WTC11 (cell line): ENCODE measurements around the gene SSRP1. TPM values are rescaled to one million over a fixed set of nuclear protein-coding genes. Genes with fewer than 3 reads are reported as not detected.

Experiments used
- ATAC-seq: fragments of 200-7000 bp; cut with Tn5 transposase; 2 replicates; pipeline ENCODE4 v1.10.0; 2021; ENCODE audit warnings: mild to moderate bottlenecking, moderate library complexity
- CTCF ChIA-PET: fragments of 300-600 bp; sonication (Branson Sonifier 250); formaldehyde crosslinking; loops from one replicate; lab custom pipeline; 2021; ENCODE audit warnings: antibody characterized with exemption; lab: Charles Lee
- POLR2A ChIA-PET: fragments of 350-600 bp; sonication (Branson Sonifier 250); formaldehyde crosslinking; loops from one replicate; lab custom pipeline; 2021; ENCODE audit warnings: antibody characterized with exemption; lab: Charles Lee
- DNase-seq: peaks from one replicate; pipeline ENCODE4 v3.0.0; 2021; ENCODE audit warnings: low spot score
- H3K27ac Mint-ChIP-seq: 2 replicates; pipeline ENCODE4 v1.8.0; 2021; ENCODE audit warnings: mixed read lengths
- H3K27me3 Mint-ChIP-seq: 2 replicates; pipeline ENCODE4 v1.8.0; 2021; ENCODE audit warnings: low read depth, mild to moderate bottlenecking, moderate library complexity, mixed read lengths
- H3K36me3 Mint-ChIP-seq: 2 replicates; pipeline ENCODE4 v1.8.0; 2021; ENCODE audit warnings: mixed read lengths
- H3K4me1 Mint-ChIP-seq: 2 replicates; pipeline ENCODE4 v1.8.0; 2022; ENCODE audit warnings: mixed read lengths
- H3K4me3 Mint-ChIP-seq: 2 replicates; pipeline ENCODE4 v1.8.0; 2021; ENCODE audit warnings: mild to moderate bottlenecking, moderate library complexity, mixed read lengths
- H3K9me3 Mint-ChIP-seq: 2 replicates; pipeline ENCODE4 v1.8.0; 2021; ENCODE audit warnings: mixed read lengths
- CREB1 ChIP-seq: sonication (generic); formaldehyde crosslinking; IDR thresholded peaks from 2 replicates; pipeline ENCODE4 v1.8.0; 2023; ENCODE audit warnings: mild to moderate bottlenecking, missing genetic modification reagents
- CREM ChIP-seq: sonication (generic); formaldehyde crosslinking; IDR thresholded peaks from 2 replicates; pipeline ENCODE4 v1.8.1; 2022; ENCODE audit warnings: mild to moderate bottlenecking, missing genetic modification reagents, moderate library complexity
- ETV6 ChIP-seq: sonication (generic); formaldehyde crosslinking; IDR thresholded peaks from 2 replicates; pipeline ENCODE4 v1.8.1; 2022; ENCODE audit warnings: mild to moderate bottlenecking, missing genetic modification reagents
- FOXK1 ChIP-seq: sonication (generic); formaldehyde crosslinking; IDR thresholded peaks from 2 replicates; pipeline ENCODE4 v1.8.0; 2022; ENCODE audit warnings: mild to moderate bottlenecking, moderate library complexity, missing genetic modification reagents
- FOXP1 ChIP-seq: sonication (generic); formaldehyde crosslinking; IDR thresholded peaks from 2 replicates; pipeline ENCODE4 v1.8.0; 2022; ENCODE audit warnings: missing genetic modification reagents, mild to moderate bottlenecking, moderate library complexity, borderline replicate concordance
- GRHL2 ChIP-seq: fragments of 250-450 bp; sonication (Bioruptor Pico); IDR thresholded peaks from 2 replicates; pipeline ENCODE4 v1.8.0; 2022; ENCODE audit warnings: mild to moderate bottlenecking, moderate library complexity; ENCODE audit not compliant: insufficient replicate concordance, severe bottlenecking
- MLX ChIP-seq: sonication (generic); formaldehyde crosslinking; IDR thresholded peaks from 2 replicates; pipeline ENCODE4 v1.8.1; 2023; ENCODE audit warnings: mild to moderate bottlenecking, missing genetic modification reagents, moderate library complexity
- NR1H2 ChIP-seq: sonication (generic); formaldehyde crosslinking; IDR thresholded peaks from 2 replicates; pipeline ENCODE4 v1.9.0; 2021; ENCODE audit warnings: mild to moderate bottlenecking, moderate library complexity, missing genetic modification reagents
- NR2C2 ChIP-seq: sonication (generic); formaldehyde crosslinking; IDR thresholded peaks from 2 replicates; pipeline ENCODE4 v1.8.0; 2022; ENCODE audit warnings: mild to moderate bottlenecking, missing genetic modification reagents
- OVOL2 ChIP-seq: fragments of 250-450 bp; sonication (Bioruptor Pico); IDR thresholded peaks from 2 replicates; pipeline ENCODE4 v1.9.0; 2021; ENCODE audit warnings: mild to moderate bottlenecking, borderline replicate concordance
- TP53 ChIP-seq: sonication (generic); formaldehyde crosslinking; IDR thresholded peaks from 2 replicates; pipeline ENCODE4 v1.8.1; 2023; ENCODE audit warnings: mild to moderate bottlenecking, missing genetic modification reagents
- USF2 ChIP-seq: sonication (generic); formaldehyde crosslinking; IDR thresholded peaks from 2 replicates; pipeline ENCODE4 v1.8.1; 2023; ENCODE audit warnings: mild to moderate bottlenecking, missing genetic modification reagents, moderate library complexity
- ZBTB21 ChIP-seq: sonication (generic); formaldehyde crosslinking; IDR thresholded peaks from 2 replicates; pipeline ENCODE4 v1.8.1; 2023; ENCODE audit warnings: mild to moderate bottlenecking, missing genetic modification reagents, borderline replicate concordance
- ZNF121 ChIP-seq: sonication (generic); formaldehyde crosslinking; IDR thresholded peaks from 2 replicates; pipeline ENCODE4 v1.8.0; 2023; ENCODE audit warnings: missing genetic modification reagents
- ZNF281 ChIP-seq: sonication (generic); formaldehyde crosslinking; IDR thresholded peaks from 2 replicates; pipeline ENCODE4 v1.8.0; 2023; ENCODE audit warnings: mild to moderate bottlenecking, missing genetic modification reagents
- ZNF396 ChIP-seq: fragments of 250-450 bp; sonication (Bioruptor Pico); IDR thresholded peaks from 2 replicates; pipeline ENCODE4 v1.8.0; 2021; ENCODE audit warnings: mild to moderate bottlenecking, moderate library complexity, borderline replicate concordance
- ZNF532 ChIP-seq: fragments of 250-450 bp; sonication (Bioruptor Pico); IDR thresholded peaks from 2 replicates; pipeline ENCODE4 v1.9.0; 2021; ENCODE audit warnings: mild to moderate bottlenecking, borderline replicate concordance
- total RNA-seq: library from RNA; stranded (reverse); gene quantifications from 3 replicates; pipeline ENCODE4 v1.2.3, GENCODE V29; 2021
- TF ChIP-seq, protein P1 (sequence below): sonication (generic); formaldehyde crosslinking; IDR thresholded peaks from 2 replicates; pipeline ENCODE4 v1.8.0; 2022; ENCODE audit warnings: mild to moderate bottlenecking, missing genetic modification reagents
- TF ChIP-seq, protein P2 (sequence below): sonication (generic); formaldehyde crosslinking; IDR thresholded peaks from 2 replicates; pipeline ENCODE4 v1.8.1; 2022; ENCODE audit warnings: mild to moderate bottlenecking, moderate library complexity, missing genetic modification reagents

Gene SSRP1
- total RNA-seq, 1 experiment from 2014 or later, result 228 TPM

- H3K9me3 Mint-ChIP-seq, result peaks cover 6% of the 10 kb centered on the region
- TF ChIP-seq TP53 (CRISPR knock-in tag), result no peak
- TF ChIP-seq FOXP1 (CRISPR knock-in tag), result no peak
- TF ChIP-seq ZBTB21 (CRISPR knock-in tag), result no peak
- no peak for TF ChIP-seq ZNF121 (CRISPR knock-in tag)
- TF ChIP-seq ZNF281 (CRISPR knock-in tag), result no peak
- no peak for TF ChIP-seq CREB1
- TF ChIP-seq, protein P1, sequence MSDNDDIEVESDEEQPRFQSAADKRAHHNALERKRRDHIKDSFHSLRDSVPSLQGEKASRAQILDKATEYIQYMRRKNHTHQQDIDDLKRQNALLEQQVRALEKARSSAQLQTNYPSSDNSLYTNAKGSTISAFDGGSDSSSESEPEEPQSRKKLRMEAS (CRISPR knock-in tag), result no peak
- no peak for TF ChIP-seq GRHL2
- no peak for TF ChIP-seq NR1H2 (CRISPR knock-in tag)
- TF ChIP-seq NR2C2 (CRISPR knock-in tag), result no peak
- no peak for TF ChIP-seq MLX (CRISPR knock-in tag)
- no peak for TF ChIP-seq ETV6 (CRISPR knock-in tag)
- no peaks in the 10 kb centered on the region for H3K36me3 Mint-ChIP-seq
- peaks cover 10% of the 10 kb centered on the region for H3K4me1 Mint-ChIP-seq
- H3K4me3 Mint-ChIP-seq, result no peak overlapping the region
- peaks cover 4% of the 10 kb centered on the region for H3K27me3 Mint-ChIP-seq
- no peak for ATAC-seq
- CTCF ChIA-PET, result interaction anchor here (0.7 to 1.4 kb wide), 4 partner anchors 11 to 86 kb away, joined by 3 to 4 read pairs (median 4); no protein-coding TSS in a partner anchor
- DNase-seq, result no peak
- H3K27ac Mint-ChIP-seq, result no peak overlapping the region
- POLR2A ChIA-PET, result no interaction called here
These were observed 35.2 kb upstream of the SSRP1 start for GRCh38 chr11:57370941-57371340.

GRCh38 chr11:57370251-57370650 is 34.6 kb upstream of the SSRP1 start:
- CTCF ChIA-PET, result interaction anchor here (1.4 kb wide), 2 partner anchors 11 to 25 kb away, joined by 4 read pairs; no protein-coding TSS in a partner anchor

More at GRCh38 chr11:57370251-57370650, 34.6 kb upstream of the SSRP1 start:
- Mint-ChIP-seq H3K27ac (no peak overlapping the region), H3K4me1 (peaks cover 17% of the 10 kb centered on the region), H3K27me3 (peaks cover 4% of the 10 kb centered on the region), H3K4me3 (no peak overlapping the region), H3K36me3 (no peaks in the 10 kb centered on the region), H3K9me3 (peaks cover 6% of the 10 kb centered on the region)
- no peak for ATAC-seq
- no peak for DNase-seq
- POLR2A ChIA-PET, result no interaction called here
- no peak for TF ChIP-seq ZNF532 (CRISPR knock-in tag)
- TF ChIP-seq ZNF396 (CRISPR knock-in tag), result no peak
- no peak for TF ChIP-seq ZBTB21 (CRISPR knock-in tag)
- no peak for TF ChIP-seq OVOL2 (CRISPR knock-in tag)
- no peak for TF ChIP-seq USF2 (CRISPR knock-in tag)
- no peak for TF ChIP-seq CREM (CRISPR knock-in tag)
- no peak for TF ChIP-seq FOXK1 (CRISPR knock-in tag)
- no peak for TF ChIP-seq ETV6 (CRISPR knock-in tag)
- TF ChIP-seq, protein P2, sequence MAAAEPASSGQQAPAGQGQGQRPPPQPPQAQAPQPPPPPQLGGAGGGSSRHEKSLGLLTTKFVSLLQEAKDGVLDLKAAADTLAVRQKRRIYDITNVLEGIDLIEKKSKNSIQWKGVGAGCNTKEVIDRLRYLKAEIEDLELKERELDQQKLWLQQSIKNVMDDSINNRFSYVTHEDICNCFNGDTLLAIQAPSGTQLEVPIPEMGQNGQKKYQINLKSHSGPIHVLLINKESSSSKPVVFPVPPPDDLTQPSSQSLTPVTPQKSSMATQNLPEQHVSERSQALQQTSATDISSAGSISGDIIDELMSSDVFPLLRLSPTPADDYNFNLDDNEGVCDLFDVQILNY, result no peak
